Measurements from ENCODE around the gene DAZAP1. TPM values are rescaled to one million over a fixed set of nuclear protein-coding genes. Genes with fewer than 3 reads are reported as not detected.

DAZAP1 gene
- total RNA-seq, 1 experiment from 2014 or later = 360 TPM

DNA sequence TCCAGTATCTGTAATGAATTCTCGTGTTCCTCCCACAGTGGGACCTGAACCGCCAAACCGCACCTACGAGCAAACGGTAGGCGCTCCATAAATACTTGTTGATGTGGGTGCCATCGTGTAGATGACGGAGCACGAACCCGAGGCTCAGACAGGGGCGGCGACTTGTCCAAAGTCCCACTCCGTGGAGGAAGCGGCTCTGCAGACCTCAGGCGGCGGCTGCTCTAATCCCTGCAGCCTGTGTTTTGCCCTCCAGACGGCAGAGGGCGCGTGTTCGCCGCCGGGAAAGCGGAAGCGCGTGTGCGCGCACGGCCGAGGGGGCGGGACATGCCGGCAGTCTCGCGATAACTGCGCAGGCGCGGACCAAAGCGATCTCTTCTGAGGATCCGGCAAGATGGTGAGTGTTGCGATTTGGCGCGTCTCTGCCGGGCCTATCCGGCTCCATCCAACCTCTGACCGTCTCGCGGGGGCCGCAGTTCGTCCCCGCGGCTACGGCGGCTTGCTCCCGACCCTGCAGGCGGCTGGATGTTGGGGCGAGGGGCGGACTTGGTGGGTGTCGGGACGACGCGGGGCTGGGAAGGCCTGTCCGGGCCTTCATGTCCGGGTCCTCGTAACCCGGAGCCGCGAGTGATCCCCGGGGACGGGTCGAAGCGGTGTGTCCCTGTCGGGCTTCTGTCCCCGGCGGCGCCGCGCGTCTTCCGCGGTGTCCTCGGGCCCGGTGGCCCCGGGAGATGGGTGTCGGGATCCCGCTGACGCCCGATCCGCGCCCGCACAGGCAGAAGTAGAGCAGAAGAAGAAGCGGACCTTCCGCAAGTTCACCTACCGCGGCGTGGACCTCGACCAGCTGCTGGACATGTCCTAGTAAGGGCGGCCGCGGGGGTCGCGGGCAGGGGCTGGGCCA is 30.9 kb downstream of the DAZAP1 start, which contains the start of gene RPS15 (continued):
- TF ChIP-seq, protein P1, sequence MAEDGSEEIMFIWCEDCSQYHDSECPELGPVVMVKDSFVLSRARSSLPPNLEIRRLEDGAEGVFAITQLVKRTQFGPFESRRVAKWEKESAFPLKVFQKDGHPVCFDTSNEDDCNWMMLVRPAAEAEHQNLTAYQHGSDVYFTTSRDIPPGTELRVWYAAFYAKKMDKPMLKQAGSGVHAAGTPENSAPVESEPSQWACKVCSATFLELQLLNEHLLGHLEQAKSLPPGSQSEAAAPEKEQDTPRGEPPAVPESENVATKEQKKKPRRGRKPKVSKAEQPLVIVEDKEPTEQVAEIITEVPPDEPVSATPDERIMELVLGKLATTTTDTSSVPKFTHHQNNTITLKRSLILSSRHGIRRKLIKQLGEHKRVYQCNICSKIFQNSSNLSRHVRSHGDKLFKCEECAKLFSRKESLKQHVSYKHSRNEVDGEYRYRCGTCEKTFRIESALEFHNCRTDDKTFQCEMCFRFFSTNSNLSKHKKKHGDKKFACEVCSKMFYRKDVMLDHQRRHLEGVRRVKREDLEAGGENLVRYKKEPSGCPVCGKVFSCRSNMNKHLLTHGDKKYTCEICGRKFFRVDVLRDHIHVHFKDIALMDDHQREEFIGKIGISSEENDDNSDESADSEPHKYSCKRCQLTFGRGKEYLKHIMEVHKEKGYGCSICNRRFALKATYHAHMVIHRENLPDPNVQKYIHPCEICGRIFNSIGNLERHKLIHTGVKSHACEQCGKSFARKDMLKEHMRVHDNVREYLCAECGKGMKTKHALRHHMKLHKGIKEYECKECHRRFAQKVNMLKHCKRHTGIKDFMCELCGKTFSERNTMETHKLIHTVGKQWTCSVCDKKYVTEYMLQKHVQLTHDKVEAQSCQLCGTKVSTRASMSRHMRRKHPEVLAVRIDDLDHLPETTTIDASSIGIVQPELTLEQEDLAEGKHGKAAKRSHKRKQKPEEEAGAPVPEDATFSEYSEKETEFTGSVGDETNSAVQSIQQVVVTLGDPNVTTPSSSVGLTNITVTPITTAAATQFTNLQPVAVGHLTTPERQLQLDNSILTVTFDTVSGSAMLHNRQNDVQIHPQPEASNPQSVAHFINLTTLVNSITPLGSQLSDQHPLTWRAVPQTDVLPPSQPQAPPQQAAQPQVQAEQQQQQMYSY (CRISPR knock-in tag; IDR thresholded peaks at IDR 0.05) = no peak
- TF ChIP-seq, protein P2, sequence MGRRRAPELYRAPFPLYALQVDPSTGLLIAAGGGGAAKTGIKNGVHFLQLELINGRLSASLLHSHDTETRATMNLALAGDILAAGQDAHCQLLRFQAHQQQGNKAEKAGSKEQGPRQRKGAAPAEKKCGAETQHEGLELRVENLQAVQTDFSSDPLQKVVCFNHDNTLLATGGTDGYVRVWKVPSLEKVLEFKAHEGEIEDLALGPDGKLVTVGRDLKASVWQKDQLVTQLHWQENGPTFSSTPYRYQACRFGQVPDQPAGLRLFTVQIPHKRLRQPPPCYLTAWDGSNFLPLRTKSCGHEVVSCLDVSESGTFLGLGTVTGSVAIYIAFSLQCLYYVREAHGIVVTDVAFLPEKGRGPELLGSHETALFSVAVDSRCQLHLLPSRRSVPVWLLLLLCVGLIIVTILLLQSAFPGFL (CRISPR knock-in tag; IDR thresholded peaks at IDR 0.05; ENCODE audit: borderline replicate concordance) = 0 out of 2 replicates have a peak, but pooled peaks have one; percentile 88
- TF ChIP-seq, protein P3, sequence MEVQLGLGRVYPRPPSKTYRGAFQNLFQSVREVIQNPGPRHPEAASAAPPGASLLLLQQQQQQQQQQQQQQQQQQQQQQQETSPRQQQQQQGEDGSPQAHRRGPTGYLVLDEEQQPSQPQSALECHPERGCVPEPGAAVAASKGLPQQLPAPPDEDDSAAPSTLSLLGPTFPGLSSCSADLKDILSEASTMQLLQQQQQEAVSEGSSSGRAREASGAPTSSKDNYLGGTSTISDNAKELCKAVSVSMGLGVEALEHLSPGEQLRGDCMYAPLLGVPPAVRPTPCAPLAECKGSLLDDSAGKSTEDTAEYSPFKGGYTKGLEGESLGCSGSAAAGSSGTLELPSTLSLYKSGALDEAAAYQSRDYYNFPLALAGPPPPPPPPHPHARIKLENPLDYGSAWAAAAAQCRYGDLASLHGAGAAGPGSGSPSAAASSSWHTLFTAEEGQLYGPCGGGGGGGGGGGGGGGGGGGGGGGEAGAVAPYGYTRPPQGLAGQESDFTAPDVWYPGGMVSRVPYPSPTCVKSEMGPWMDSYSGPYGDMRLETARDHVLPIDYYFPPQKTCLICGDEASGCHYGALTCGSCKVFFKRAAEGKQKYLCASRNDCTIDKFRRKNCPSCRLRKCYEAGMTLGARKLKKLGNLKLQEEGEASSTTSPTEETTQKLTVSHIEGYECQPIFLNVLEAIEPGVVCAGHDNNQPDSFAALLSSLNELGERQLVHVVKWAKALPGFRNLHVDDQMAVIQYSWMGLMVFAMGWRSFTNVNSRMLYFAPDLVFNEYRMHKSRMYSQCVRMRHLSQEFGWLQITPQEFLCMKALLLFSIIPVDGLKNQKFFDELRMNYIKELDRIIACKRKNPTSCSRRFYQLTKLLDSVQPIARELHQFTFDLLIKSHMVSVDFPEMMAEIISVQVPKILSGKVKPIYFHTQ (CRISPR knock-in tag; IDR thresholded peaks at IDR 0.05) = peak; percentile 18; the same call in 1 of the 2 replicates
- TF ChIP-seq NR2C2 (CRISPR knock-in tag; IDR thresholded peaks at IDR 0.05) = no peak
- TF ChIP-seq, protein P4, sequence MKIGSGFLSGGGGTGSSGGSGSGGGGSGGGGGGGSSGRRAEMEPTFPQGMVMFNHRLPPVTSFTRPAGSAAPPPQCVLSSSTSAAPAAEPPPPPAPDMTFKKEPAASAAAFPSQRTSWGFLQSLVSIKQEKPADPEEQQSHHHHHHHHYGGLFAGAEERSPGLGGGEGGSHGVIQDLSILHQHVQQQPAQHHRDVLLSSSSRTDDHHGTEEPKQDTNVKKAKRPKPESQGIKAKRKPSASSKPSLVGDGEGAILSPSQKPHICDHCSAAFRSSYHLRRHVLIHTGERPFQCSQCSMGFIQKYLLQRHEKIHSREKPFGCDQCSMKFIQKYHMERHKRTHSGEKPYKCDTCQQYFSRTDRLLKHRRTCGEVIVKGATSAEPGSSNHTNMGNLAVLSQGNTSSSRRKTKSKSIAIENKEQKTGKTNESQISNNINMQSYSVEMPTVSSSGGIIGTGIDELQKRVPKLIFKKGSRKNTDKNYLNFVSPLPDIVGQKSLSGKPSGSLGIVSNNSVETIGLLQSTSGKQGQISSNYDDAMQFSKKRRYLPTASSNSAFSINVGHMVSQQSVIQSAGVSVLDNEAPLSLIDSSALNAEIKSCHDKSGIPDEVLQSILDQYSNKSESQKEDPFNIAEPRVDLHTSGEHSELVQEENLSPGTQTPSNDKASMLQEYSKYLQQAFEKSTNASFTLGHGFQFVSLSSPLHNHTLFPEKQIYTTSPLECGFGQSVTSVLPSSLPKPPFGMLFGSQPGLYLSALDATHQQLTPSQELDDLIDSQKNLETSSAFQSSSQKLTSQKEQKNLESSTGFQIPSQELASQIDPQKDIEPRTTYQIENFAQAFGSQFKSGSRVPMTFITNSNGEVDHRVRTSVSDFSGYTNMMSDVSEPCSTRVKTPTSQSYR (CRISPR knock-in tag; IDR thresholded peaks at IDR 0.05) = peak; percentile 74; the same call in 1 of the 2 replicates
- TF ChIP-seq, protein P5, sequence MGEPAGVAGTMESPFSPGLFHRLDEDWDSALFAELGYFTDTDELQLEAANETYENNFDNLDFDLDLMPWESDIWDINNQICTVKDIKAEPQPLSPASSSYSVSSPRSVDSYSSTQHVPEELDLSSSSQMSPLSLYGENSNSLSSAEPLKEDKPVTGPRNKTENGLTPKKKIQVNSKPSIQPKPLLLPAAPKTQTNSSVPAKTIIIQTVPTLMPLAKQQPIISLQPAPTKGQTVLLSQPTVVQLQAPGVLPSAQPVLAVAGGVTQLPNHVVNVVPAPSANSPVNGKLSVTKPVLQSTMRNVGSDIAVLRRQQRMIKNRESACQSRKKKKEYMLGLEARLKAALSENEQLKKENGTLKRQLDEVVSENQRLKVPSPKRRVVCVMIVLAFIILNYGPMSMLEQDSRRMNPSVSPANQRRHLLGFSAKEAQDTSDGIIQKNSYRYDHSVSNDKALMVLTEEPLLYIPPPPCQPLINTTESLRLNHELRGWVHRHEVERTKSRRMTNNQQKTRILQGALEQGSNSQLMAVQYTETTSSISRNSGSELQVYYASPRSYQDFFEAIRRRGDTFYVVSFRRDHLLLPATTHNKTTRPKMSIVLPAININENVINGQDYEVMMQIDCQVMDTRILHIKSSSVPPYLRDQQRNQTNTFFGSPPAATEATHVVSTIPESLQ (CRISPR knock-in tag; IDR thresholded peaks at IDR 0.05) = no peak
- peak; percentile 90 for TF ChIP-seq ZBTB21 (CRISPR knock-in tag; IDR thresholded peaks at IDR 0.05; ENCODE audit: borderline replicate concordance)
- peak; percentile 41; the same call in 1 of the 2 replicates for TF ChIP-seq MYBL2 (CRISPR knock-in tag; IDR thresholded peaks at IDR 0.05)
- TF ChIP-seq RORB (CRISPR knock-in tag; IDR thresholded peaks at IDR 0.05) = no peak
- TF ChIP-seq ETV6 (CRISPR knock-in tag; IDR thresholded peaks at IDR 0.05) = peak; percentile 97
- TF ChIP-seq TEAD1 (CRISPR knock-in tag; IDR thresholded peaks at IDR 0.05) = peak; percentile 96
- peak; percentile 88 for TF ChIP-seq FOXK1 (CRISPR knock-in tag; IDR thresholded peaks at IDR 0.05)
- TF ChIP-seq CREB1 (CRISPR knock-in tag; IDR thresholded peaks at IDR 0.05) = no peak
- TF ChIP-seq MXD4 (CRISPR knock-in tag; IDR thresholded peaks at IDR 0.05; ENCODE audit: borderline replicate concordance) = no peak
